ENCODE results near the gene IGBP1.
"Not testable (repeated sequence)": the region's sequence is repeated elsewhere in the genome, so short reads cannot be mapped to it uniquely, and the experiment has no call there.

The IGBP1 gene

GRCh38 chrX:70133303-70134115, at the start of gene IGBP1:
Gene IGBP1, plus strand, starts transcription at chrX:70133447. Its CDS starts 501 bp downstream, at chrX:70133948.
- peak; percentile 23 to 25 for DNase-seq (ENCODE audit: low read depth in 2 of 2)

DNA sequence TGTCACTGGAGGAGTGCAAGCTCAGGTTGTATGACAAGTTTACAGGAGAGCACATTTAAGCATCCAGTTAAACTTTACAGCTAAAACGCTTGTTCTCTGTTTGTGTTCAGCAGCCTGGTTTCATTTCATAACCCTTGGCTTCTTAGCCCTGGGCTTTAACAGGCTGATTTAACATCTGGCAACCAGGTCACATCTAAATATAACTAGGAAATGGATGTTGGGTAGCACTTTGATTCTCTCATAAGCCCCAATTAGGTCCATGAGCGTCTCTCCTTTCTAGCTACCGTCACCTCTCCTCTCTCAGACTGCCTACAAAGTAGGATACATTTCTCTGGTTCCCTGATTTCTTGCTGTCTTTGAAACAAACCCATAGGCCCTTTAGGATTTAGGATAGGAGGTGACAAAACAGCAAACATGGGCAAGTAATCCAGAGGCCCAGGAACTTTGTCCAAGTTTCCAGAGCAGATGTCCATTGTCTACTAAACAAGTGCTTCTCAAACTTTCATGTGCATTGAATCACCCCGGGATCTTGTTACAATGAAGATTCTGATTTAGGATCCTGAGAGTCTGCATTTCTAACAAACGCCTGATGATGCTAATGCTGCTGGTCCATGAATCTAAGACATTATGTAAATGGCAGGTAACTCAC, 48.5 kb upstream of the IGBP1 start:
- DNase-seq (ENCODE audit: low read depth in 2 of 2): no peak

- DNase-seq (ENCODE audit: low read depth in 2 of 2): no peak
These were observed 45.2 kb upstream of the IGBP1 start for GRCh38 chrX:70087857-70088630.

DNA sequence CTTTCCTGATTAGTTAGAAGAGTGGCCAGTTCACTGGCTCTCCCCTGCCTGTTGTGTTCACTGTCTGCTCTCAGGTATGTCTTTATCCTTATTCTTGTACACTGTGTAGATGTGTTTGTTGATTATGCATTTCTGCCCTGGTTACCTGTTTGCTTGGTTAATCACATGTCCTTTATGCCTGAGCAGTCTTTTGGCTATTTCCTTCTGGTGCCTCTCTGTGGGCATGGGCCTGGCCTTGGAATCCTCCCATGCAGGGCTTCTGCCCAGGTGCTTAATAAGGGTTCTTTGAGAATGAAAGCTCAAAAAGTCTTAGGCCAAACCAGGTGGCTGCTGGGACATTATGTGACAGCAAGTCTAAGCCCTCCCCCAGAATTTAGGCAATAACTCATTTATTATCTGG, 44.5 kb upstream of the IGBP1 start:
- no peak for DNase-seq (ENCODE audit: low read depth in 2 of 2)

- no peak for DNase-seq (ENCODE audit: low read depth in 2 of 2)
These were observed 43.5 kb upstream of the IGBP1 start for GRCh38 chrX:70089604-70090297.

GRCh38 chrX:70092247-70092646, 41.0 kb upstream of the IGBP1 start:
- no peak for DNase-seq (ENCODE audit: low read depth in 2 of 2)

GRCh38 chrX:70096052-70096451, 37.2 kb upstream of the IGBP1 start:
- DNase-seq (ENCODE audit: low read depth in 2 of 2): no peak

GRCh38 chrX:70105229-70105628, 28.0 kb upstream of the IGBP1 start:
- DNase-seq (ENCODE audit: low read depth in 2 of 2): no peak

GRCh38 chrX:70111436-70112026, 21.7 kb upstream of the IGBP1 start:
- DNase-seq (ENCODE audit: low read depth in 2 of 2): not testable (repeated sequence)

DNA sequence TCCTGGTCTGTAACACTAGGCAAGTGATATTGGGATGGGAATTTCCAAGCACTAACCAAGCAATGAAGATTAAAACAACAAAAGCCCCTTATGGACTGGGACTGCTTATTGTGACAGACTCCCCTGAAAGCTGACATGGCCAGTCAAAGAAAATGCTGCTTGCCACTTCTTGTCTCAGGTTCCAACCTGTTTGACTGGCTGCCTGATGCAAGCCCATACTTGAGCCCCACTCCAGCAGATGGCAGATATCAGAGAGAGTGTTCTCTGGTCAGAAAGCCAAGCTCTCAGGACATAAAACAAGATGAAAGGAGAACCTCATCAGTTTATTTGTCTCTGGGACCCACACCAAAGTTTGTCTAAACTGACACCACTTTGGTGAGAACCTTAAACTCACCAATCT, 15.5 kb upstream of the IGBP1 start:
- DNase-seq (ENCODE audit: low read depth in 2 of 2): no peak

DNA sequence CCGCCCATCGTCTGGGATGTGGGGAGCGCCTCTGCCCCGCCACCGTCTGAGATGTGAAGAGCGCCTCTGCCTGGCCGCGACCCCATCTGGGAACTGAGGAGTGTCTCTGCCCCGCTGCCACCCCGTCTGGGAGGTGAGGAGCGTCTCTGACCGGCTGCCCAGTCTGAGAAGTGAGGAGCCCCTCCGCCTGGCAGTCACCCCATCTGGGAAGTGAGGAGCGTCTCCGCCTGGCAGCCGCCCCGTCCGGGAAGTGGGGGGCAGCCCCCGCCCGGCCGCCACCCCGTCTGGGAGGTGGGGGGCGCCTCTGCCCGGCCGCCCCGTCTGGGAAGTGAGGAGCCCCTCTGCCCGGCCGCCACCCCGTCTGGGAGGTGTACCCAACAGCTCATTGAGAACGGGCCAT, 10.2 kb upstream of the IGBP1 start:
- not testable (repeated sequence) for DNase-seq (ENCODE audit: low read depth in 2 of 2)

DNA sequence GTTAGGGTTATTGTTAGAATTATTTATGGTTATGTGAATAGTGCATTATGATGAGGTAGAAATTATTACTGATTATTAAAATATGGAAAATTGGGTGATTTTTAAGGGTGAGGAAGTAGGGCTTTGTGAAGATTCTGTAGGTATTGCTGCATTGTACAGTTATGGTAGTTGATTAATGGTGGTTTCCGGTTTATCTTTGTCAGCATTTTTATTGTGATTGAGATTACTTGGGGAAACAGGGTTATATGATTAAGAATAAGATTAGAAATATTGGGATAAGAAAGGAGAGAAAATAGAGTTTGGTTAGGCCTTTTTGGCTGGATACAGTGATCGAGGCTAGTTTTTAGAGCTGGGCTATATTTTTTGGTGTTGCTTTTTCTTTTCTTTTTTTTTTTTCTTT, 8.6 kb upstream of the IGBP1 start:
- no peak for DNase-seq (ENCODE audit: low read depth in 2 of 2)

- DNase-seq (ENCODE audit: low read depth in 2 of 2): no peak
These were observed 5.2 kb upstream of the IGBP1 start for GRCh38 chrX:70128071-70128470.

DNA sequence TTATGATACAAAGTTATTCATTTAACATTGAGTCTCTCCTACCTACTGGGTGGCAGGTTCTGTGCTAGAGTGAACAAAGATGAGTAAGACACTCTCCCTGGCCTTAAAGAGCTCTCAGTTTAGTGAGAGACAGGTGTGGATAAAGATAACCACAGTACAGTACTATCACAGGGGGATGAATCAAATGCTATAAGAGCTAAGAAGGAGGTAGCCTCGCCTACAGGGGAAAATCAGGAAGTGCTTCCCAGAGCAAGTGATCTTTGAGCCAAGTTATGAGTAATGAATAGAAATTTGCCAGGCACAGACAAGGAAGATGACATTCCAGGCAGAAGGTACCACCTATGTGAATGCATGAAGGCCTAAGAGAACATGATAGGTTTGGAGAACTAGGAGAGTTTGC, 3.4 kb upstream of the IGBP1 start:
- DNase-seq (ENCODE audit: low read depth in 2 of 2): no peak

GRCh38 chrX:70132224-70132623, 1.0 kb upstream of the IGBP1 start:
- no peak for DNase-seq (ENCODE audit: low read depth in 2 of 2)

- DNase-seq (ENCODE audit: low read depth in 2 of 2): no peak
These were observed 357 bp upstream of the IGBP1 start for GRCh38 chrX:70132877-70133302.

GRCh38 chrX:70134116-70134477, 850 bp downstream of the IGBP1 start:
- no peak for DNase-seq (ENCODE audit: low read depth in 2 of 2)

- no peak for DNase-seq (ENCODE audit: low read depth in 2 of 2)
These were observed 5.4 kb downstream of the IGBP1 start for GRCh38 chrX:70138622-70139021.

DNA sequence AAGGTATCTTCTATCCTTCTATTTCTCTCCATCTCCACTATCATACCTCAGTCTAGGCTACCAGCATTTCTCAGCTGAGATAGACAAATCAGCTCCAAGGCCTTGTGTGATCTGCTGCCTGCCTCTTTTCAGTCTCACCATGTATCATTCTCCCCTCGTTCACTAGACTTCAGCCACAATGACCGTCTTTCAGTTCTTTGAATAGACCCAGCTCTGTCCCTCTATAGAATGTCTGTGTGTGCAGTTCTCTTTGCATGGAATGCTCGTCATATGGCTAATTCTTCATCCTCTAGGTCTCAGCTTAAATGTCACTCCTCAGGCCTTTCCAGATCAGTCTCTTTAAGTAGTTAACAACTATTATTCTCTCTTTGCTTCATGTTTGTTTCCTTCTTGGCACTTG, 6.5 kb downstream of the IGBP1 start:
- no peak for DNase-seq (ENCODE audit: low read depth in 2 of 2)

GRCh38 chrX:70141373-70141772, 8.1 kb downstream of the IGBP1 start:
- no peak for DNase-seq (ENCODE audit: low read depth in 2 of 2)
